Bladder microvascular endothelial cell (primary cell): ENCODE results near the gene PATE3. TPM values are rescaled to one million over a fixed set of nuclear protein-coding genes. Genes with fewer than 3 reads are reported as not detected.

ENCODE experiments used
- total RNA-seq: library from RNA; depleted of rRNA; stranded (reverse); fragments of >200 nt; gene quantifications from 2 replicates; pipeline ENCODE4 v1.2.3, GENCODE V29; 2014

PATE3 gene, protein sequence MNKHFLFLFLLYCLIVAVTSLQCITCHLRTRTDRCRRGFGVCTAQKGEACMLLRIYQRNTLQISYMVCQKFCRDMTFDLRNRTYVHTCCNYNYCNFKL
- total RNA-seq: not detected in 2 replicates

DNA sequence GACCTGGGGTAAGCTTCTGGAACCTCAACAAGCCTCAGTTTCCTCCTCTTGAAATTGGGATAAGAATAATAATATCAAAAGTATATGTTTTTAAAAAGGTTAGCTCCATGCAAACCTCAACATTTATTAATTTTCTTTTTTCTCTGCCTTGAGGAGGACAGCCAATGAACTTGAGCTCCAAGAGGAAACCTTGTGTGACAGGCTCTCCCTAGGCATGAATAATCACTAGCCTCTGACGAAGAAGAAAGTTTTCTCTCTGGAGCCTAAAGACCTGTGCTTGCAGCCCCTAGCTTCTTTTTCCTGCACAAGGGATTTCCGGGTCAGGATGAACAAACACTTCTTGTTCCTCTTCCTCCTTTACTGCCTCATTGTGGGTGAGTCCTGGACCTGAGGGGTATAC, at the start of gene PATE3:
Gene PATE3 (plus strand): TSS at position 301 of the 400 bp plus-strand sequence. CDS start 25 bp downstream, at position 326.

DNA sequence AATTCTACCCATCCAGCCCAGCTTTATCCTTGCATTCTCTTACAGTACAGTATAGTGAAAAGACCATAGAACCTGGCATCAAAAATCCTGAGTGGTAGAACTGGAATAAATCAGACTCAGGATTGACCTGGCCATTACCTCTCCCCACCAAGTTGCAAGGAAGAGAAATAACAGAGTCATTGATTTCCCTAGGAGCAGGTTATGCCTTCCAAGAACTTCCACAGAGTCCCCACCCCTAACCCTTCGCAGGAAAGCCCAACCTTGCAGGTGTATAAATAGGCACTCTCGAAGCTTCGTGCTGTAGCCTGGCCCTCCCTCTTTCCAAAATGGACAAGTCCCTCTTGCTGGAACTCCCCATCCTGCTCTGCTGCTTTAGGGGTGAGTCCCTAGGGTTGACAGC, 41.9 kb upstream of the PATE3 start, which contains the start of gene PATE1:
Gene PATE1 (plus strand): TSS at position 301 of the 400 bp plus-strand sequence. CDS start 26 bp downstream, at position 327.

DNA sequence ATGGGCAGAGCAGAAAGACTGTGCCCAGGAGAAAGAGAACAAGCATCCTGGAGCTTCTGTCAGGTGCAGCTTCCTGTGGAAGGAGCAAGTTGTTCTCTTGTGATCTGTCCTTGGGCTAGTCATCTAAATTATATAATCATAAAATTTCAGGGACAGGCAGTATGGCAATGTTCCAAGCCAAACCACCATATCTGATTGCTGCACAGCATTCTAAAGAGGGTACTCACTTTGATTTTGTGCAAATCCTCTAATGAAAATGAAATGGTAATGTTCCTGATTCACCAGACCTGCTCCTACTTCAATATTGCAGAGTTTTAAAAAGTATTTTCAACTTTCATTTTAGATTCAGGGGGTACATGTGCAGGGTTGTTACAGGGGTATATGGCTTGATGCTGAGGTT, 9.2 kb upstream of the PATE3 start, which contains the start of gene PATE2:
Gene PATE2 (minus strand): TSS at position 101 of the 400 bp plus-strand sequence. CDS start 55 bp downstream, at position 46.

DNA sequence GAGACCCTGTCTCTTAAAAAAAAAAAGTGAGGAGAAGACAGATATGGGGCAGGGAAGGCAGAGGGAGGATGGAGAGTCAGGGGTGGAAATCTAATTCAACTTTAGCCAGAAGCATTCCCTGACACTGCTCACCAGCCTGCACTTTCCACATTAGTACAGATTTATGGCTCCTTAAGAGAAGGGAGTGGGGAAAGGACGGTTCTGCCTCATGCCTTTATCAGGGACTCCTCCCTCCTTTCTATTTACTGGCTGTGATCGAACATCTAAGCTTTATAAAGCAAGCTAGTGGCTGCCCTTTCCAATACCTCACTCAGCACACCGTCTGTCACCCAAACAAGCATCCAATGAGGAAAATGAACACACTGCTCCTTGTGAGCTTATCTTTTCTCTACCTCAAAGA, 45.1 kb downstream of the PATE3 start, which contains the start of gene PATE4:
Gene PATE4 (plus strand): TSS at position 301 of the 400 bp plus-strand sequence. CDS start 44 bp downstream, at position 345.

Other genes starting within 250 kb of the PATE3 start
- gene EI24, start 218.7 kb upstream of the PATE3 start, total RNA-seq: 101 and 111 TPM in 2 replicates
- gene STT3A, start 195.3 kb upstream of the PATE3 start, total RNA-seq: 117 and 253 TPM in 2 replicates
- gene CHEK1, start 163.0 kb upstream of the PATE3 start, total RNA-seq: 28.2 and 31.2 TPM in 2 replicates
- gene ACRV1, start 107.3 kb upstream of the PATE3 start, total RNA-seq: not detected in 2 replicates
- not detected in 2 replicates for gene PATE1, start 41.8 kb upstream of the PATE3 start, total RNA-seq
- 0.16 TPM in 1 of 2 replicates, not detected in the other for gene PATE2, start 9.3 kb upstream of the PATE3 start, total RNA-seq
- gene PATE4, start 45.2 kb downstream of the PATE3 start, total RNA-seq: under 0.01 TPM in 1 of 2 replicates, not detected in the other
- 6.8 and 7.7 TPM in 2 replicates for gene HYLS1, start 99.5 kb downstream of the PATE3 start, total RNA-seq
- gene PUS3, start 115.1 kb downstream of the PATE3 start, total RNA-seq: 8.3 and 11.3 TPM in 2 replicates
- gene DDX25, start 116.4 kb downstream of the PATE3 start, total RNA-seq: under 0.01 and 0.13 TPM in 2 replicates
- not detected in 2 replicates for gene VSIG10L2, start 157.9 kb downstream of the PATE3 start, total RNA-seq